Fibroblast of pulmonary artery (primary cell): ENCODE data around the gene IL4I1.
A peak's percentile ranks its signal among the peaks of the same experiment; 100 is the strongest.

Experiments used
- DNase-seq: peaks from one replicate; pipeline ENCODE4 v3.0.0-alpha.2; 2010; ENCODE audit warnings: low read depth
- H3K4me3 ChIP-seq: replicated peaks from 2 replicates; pipeline ENCODE4 v1.5.1; 2011; ENCODE audit warnings: low read depth, mild to moderate bottlenecking, control low read depth, low read length, moderate library complexity
- CTCF ChIP-seq: IDR thresholded peaks from 2 replicates; pipeline ENCODE4 v1.5.1; 2011; ENCODE audit warnings: mild to moderate bottlenecking, control low read depth, low read length, inconsistent platforms; ENCODE audit errors: missing control alignments

Gene IL4I1

GRCh38 chr19:49915271-49915670 is 18.6 kb upstream of the IL4I1 start:
- no peak overlapping the region for H3K4me3 ChIP-seq
- DNase-seq = no peak
- peak; percentile 18 for TF ChIP-seq CTCF

- DNase-seq = no peak
- no peak for TF ChIP-seq CTCF
- H3K4me3 ChIP-seq = no peak overlapping the region
Observed at GRCh38 chr19:49913720-49914119, 17.0 kb upstream of the IL4I1 start.

GRCh38 chr19:49912965-49913685 is 16.4 kb upstream of the IL4I1 start:
- no peak for TF ChIP-seq CTCF
- DNase-seq = no peak
- no peak overlapping the region for H3K4me3 ChIP-seq

GRCh38 chr19:49911381-49912145 is 14.9 kb upstream of the IL4I1 start:
- TF ChIP-seq CTCF = no peak
- no peak overlapping the region for H3K4me3 ChIP-seq
- peak; percentile 45 for DNase-seq

GRCh38 chr19:49910179-49910578 is 13.5 kb upstream of the IL4I1 start:
- no peak for TF ChIP-seq CTCF
- H3K4me3 ChIP-seq = no peak overlapping the region
- DNase-seq = no peak

GRCh38 chr19:49908480-49909420 is 12.1 kb upstream of the IL4I1 start:
- no peak overlapping the region for H3K4me3 ChIP-seq
- DNase-seq = no peak
- TF ChIP-seq CTCF = no peak
